Fibroblast of mammary gland (primary cell): ENCODE results near the gene CCDC85B.

Source experiments
- DNase-seq: peaks from one replicate; pipeline ENCODE4 v3.0.0-alpha.2; 2010; ENCODE audit warnings: low read depth
- H3K4me3 ChIP-seq: 2 replicates; pipeline ENCODE4 v1.5.1; 2011; ENCODE audit warnings: low read depth, mild to moderate bottlenecking, low read length, moderate library complexity; ENCODE audit not compliant: control insufficient read depth
- CTCF ChIP-seq: conservative IDR thresholded peaks from 2 replicates; pipeline ENCODE4 v1.5.1; 2011; ENCODE audit warnings: low read depth, low read length, inconsistent platforms; ENCODE audit not compliant: control insufficient read depth, insufficient read depth

The CCDC85B gene

GRCh38 chr11:65899356-65900124 is 9.1 kb downstream of the CCDC85B start:
- H3K4me3 ChIP-seq: peak overlapping the region; percentile 92
- no peak for TF ChIP-seq CTCF
- DNase-seq: peak; percentile 72

GRCh38 chr11:65900125-65900898 is 9.8 kb downstream of the CCDC85B start, which contains the start of gene FOSL1:
FOSL1 (minus strand) TSS chr11:65900388; CDS start chr11:65900339, 49 bp downstream.
- TF ChIP-seq CTCF: no peak
- DNase-seq: peak; percentile 95
- H3K4me3 ChIP-seq: peak within 1 kb of the TSS; percentile 92

- H3K4me3 ChIP-seq: no peak overlapping the region
- no peak for TF ChIP-seq CTCF
Measured at GRCh38 chr11:65900899-65901180, 10.4 kb downstream of the CCDC85B start.

GRCh38 chr11:65903068-65903481 is 12.6 kb downstream of the CCDC85B start:
- no peak for TF ChIP-seq CTCF
- H3K4me3 ChIP-seq: no peak overlapping the region
- peak; percentile 89 for DNase-seq

More at GRCh38 chr11:65900899-65901180, 10.4 kb downstream of the CCDC85B start:
- no peak for DNase-seq

GRCh38 chr11:65903715-65904114 is 13.2 kb downstream of the CCDC85B start:
- no peak for TF ChIP-seq CTCF
- no peak overlapping the region for H3K4me3 ChIP-seq
- no peak for DNase-seq

- no peak for TF ChIP-seq CTCF
- H3K4me3 ChIP-seq: no peak overlapping the region
- no peak for DNase-seq
Measured at GRCh38 chr11:65906602-65907001, 16.1 kb downstream of the CCDC85B start.
